ENCODE measurements around the gene BCAR3. TPM values are rescaled to one million over a fixed set of nuclear protein-coding genes. Genes with fewer than 3 reads are reported as not detected.

The BCAR3 gene
- polyA plus RNA-seq, 2 of the 4 experiments (the other 2 are of a cell fraction) = 31.6 to 33.4 TPM

DNA sequence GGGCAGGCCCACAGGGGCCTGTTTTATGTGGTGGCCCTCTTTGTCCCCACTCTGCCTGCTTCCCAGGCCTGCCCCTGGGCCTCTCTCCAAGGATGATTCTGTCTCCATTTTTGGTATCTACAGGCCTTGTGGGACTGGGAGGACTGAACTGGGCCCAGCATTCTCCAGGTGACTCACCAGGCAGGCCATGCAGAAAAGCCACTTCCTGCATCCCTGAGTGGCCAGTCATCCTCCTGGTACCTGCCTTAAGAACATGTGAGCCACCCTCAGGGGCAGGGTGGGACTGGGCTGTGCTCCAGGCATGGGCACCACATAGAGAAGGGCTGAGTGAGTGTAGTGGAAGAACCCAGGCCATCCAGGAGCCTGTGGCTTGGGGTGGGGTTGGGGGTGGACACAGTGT is 20.0 kb upstream of the BCAR3 start (continued):
- TF ChIP-seq, protein P1, sequence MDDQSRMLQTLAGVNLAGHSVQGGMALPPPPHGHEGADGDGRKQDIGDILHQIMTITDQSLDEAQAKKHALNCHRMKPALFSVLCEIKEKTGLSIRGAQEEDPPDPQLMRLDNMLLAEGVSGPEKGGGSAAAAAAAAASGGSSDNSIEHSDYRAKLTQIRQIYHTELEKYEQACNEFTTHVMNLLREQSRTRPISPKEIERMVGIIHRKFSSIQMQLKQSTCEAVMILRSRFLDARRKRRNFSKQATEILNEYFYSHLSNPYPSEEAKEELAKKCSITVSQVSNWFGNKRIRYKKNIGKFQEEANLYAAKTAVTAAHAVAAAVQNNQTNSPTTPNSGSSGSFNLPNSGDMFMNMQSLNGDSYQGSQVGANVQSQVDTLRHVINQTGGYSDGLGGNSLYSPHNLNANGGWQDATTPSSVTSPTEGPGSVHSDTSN (IDR thresholded peaks at IDR 0.05) = peak; percentile 26; the same call in 1 of the 2 replicates
- TF ChIP-seq EP300 (IDR thresholded peaks at IDR 0.05) = peak in 1 of 2 experiments; percentile 51; a peak in 1 of 5 replicates
- no peak; the same call in 1 of the 2 replicates for TF ChIP-seq E2F6 (IDR thresholded peaks at IDR 0.05; ENCODE audit: borderline replicate concordance, low read depth)
- no peak for TF ChIP-seq CBX2 (IDR thresholded peaks at IDR 0.05; ENCODE audit: borderline replicate concordance, low read depth)
- peak in 1 of 2 experiments; percentile 45; a peak in 1 of 5 replicates for TF ChIP-seq JUN (IDR thresholded peaks at IDR 0.05)
- no peak for TF ChIP-seq ZSCAN20 (CRISPR knock-in tag; IDR thresholded peaks at IDR 0.05)
- no peak for TF ChIP-seq MAZ (IDR thresholded peaks at IDR 0.05; ENCODE audit: borderline replicate concordance, low read depth, low read length)
- TF ChIP-seq CHD4 (IDR thresholded peaks at IDR 0.05; ENCODE audit: borderline replicate concordance) = no peak
- peak; percentile 78; the same call in 1 of the 2 replicates for TF ChIP-seq GATA3 (IDR thresholded peaks at IDR 0.05; ENCODE audit: borderline replicate concordance)
- no peak for TF ChIP-seq RARB (CRISPR knock-in tag; IDR thresholded peaks at IDR 0.05)
- no peak for TF ChIP-seq FOSB (CRISPR knock-in tag; IDR thresholded peaks at IDR 0.05)
- TF ChIP-seq KDM1A (IDR thresholded peaks at IDR 0.05; ENCODE audit: low read depth) = no peak
- TF ChIP-seq CHD2 (IDR thresholded peaks at IDR 0.05; ENCODE audit: low read length, partially characterized antibody) = no peak
- TF ChIP-seq EHMT2 (IDR thresholded peaks at IDR 0.05; ENCODE audit: low read depth) = no peak
- TF ChIP-seq, protein P2, sequence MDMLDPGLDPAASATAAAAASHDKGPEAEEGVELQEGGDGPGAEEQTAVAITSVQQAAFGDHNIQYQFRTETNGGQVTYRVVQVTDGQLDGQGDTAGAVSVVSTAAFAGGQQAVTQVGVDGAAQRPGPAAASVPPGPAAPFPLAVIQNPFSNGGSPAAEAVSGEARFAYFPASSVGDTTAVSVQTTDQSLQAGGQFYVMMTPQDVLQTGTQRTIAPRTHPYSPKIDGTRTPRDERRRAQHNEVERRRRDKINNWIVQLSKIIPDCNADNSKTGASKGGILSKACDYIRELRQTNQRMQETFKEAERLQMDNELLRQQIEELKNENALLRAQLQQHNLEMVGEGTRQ (IDR thresholded peaks at IDR 0.05) = peak; percentile 19; the same call in 1 of the 2 replicates
- TF ChIP-seq CEBPB (IDR thresholded peaks at IDR 0.05) = no peak
- TF ChIP-seq NPAS2 (CRISPR knock-in tag; IDR thresholded peaks at IDR 0.05; ENCODE audit: borderline replicate concordance) = no peak

GRCh38 chr1:93700532-93701469 is 19.2 kb upstream of the BCAR3 start:
- DNase-seq (ENCODE audit: low read depth in 1 of 2, low spot score in 1 of 2) (no peak), ATAC-seq (no peak), FAIRE-seq (no peak)
- TF ChIP-seq JUNB (IDR thresholded peaks at IDR 0.05) (no peak), ELK1 (IDR thresholded peaks at IDR 0.05; ENCODE audit: low read depth, low read length) (no peak)
- ChIA-PET POLR2A (no interaction called here), CTCF (interaction anchor here (1.0 to 1.6 kb wide), 5 partner anchors 9 to 144 kb away, joined by 3 to 5 read pairs (median 3); no protein-coding TSS in a partner anchor)
- Histone ChIP-seq H3K4me2 (peak overlapping the region; percentile 72; the same call in 2 of the 3 replicates), H3K4me1 (peaks cover 63% of the 10 kb centered on the region), H3K4me3 (no peak overlapping the region), H3K9me3 (no peaks in the 10 kb centered on the region), H3K27ac (peak overlapping the region; percentile 98 to 99)
- WGBS (ENCODE audit: missing lambda C conversion rate) = 94% methylated on average over 19 of the region's 22 CpGs

Measured in A549 (cell line).